KMS-11 (cell line): ENCODE measurements around the gene CD93.

ENCODE experiments used
- H2AFZ ChIP-seq: fragments of 200-600 bp; sonication (generic); 2 replicates; pipeline ENCODE4 v1.6.1; 2016; ENCODE audit warnings: antibody characterized with exemption, mixed run types, low read depth
- H3K27ac ChIP-seq: fragments of 200-600 bp; sonication (generic); 2 replicates; pipeline ENCODE4 v1.6.1; 2016; ENCODE audit warnings: mild to moderate bottlenecking, mixed run types
- H3K27me3 ChIP-seq: fragments of 200-600 bp; sonication (generic); 2 replicates; pipeline ENCODE4 v1.6.1; 2017; ENCODE audit warnings: mild to moderate bottlenecking, low read depth, mixed run types, moderate library complexity; ENCODE audit not compliant: insufficient read depth
- H3K36me3 ChIP-seq: fragments of 200-600 bp; sonication (generic); 2 replicates; pipeline ENCODE4 v1.6.1; 2017; ENCODE audit warnings: mild to moderate bottlenecking, mixed run types; ENCODE audit not compliant: insufficient read depth
- H3K4me1 ChIP-seq: fragments of 200-600 bp; sonication (generic); 2 replicates; pipeline ENCODE4 v1.6.1; 2016; ENCODE audit warnings: mild to moderate bottlenecking, low read depth, mixed run types; ENCODE audit not compliant: poor library complexity, severe bottlenecking
- H3K4me2 ChIP-seq: fragments of 200-600 bp; sonication (generic); 2 replicates; pipeline ENCODE4 v1.7.0; 2016; ENCODE audit warnings: mild to moderate bottlenecking, mixed run types
- H3K4me3 ChIP-seq: fragments of 200-600 bp; sonication (generic); IDR thresholded peaks from 2 replicates; pipeline ENCODE4 v1.6.1; 2017; ENCODE audit warnings: low read depth, low read length, mixed read lengths; ENCODE audit not compliant: insufficient read depth
- H3K79me2 ChIP-seq: fragments of 200-600 bp; sonication (generic); 2 replicates; pipeline ENCODE4 v1.6.1; 2016; ENCODE audit warnings: low read depth, mixed run types; ENCODE audit not compliant: insufficient read depth
- H3K9ac ChIP-seq: fragments of 200-600 bp; sonication (generic); 2 replicates; pipeline ENCODE4 v1.6.1; 2016; ENCODE audit warnings: mild to moderate bottlenecking, mixed run types
- H4K20me1 ChIP-seq: fragments of 200-600 bp; sonication (generic); 2 replicates; pipeline ENCODE4 v1.6.1; 2016; ENCODE audit warnings: mild to moderate bottlenecking, mixed run types; ENCODE audit not compliant: insufficient read depth
- TF ChIP-seq, protein P1 (sequence below): fragments of 200-600 bp; sonication (generic); conservative IDR thresholded peaks from 2 replicates; pipeline ENCODE4 v1.6.1; 2017; ENCODE audit warnings: low read depth, mild to moderate bottlenecking, antibody characterized with exemption, low read length, moderate library complexity, mixed read lengths

The CD93 gene

GRCh38 chr20:23047001-23047737, 39.0 kb downstream of the CD93 start:
- H3K27ac ChIP-seq = no peak overlapping the region
- H3K4me1 ChIP-seq = no peaks in the 10 kb centered on the region
- no peaks in the 10 kb centered on the region for H3K36me3 ChIP-seq
- TF ChIP-seq, protein P1, sequence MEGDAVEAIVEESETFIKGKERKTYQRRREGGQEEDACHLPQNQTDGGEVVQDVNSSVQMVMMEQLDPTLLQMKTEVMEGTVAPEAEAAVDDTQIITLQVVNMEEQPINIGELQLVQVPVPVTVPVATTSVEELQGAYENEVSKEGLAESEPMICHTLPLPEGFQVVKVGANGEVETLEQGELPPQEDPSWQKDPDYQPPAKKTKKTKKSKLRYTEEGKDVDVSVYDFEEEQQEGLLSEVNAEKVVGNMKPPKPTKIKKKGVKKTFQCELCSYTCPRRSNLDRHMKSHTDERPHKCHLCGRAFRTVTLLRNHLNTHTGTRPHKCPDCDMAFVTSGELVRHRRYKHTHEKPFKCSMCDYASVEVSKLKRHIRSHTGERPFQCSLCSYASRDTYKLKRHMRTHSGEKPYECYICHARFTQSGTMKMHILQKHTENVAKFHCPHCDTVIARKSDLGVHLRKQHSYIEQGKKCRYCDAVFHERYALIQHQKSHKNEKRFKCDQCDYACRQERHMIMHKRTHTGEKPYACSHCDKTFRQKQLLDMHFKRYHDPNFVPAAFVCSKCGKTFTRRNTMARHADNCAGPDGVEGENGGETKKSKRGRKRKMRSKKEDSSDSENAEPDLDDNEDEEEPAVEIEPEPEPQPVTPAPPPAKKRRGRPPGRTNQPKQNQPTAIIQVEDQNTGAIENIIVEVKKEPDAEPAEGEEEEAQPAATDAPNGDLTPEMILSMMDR = no peak
- H2AFZ ChIP-seq = no peak overlapping the region
- no peaks in the 10 kb centered on the region for H4K20me1 ChIP-seq
- H3K4me3 ChIP-seq = no peak overlapping the region
- no peaks in the 10 kb centered on the region for H3K27me3 ChIP-seq
- H3K4me2 ChIP-seq = no peak overlapping the region
- H3K79me2 ChIP-seq = no peaks in the 10 kb centered on the region
- H3K9ac ChIP-seq = no peak overlapping the region

- no peaks in the 10 kb centered on the region for H3K4me1 ChIP-seq
- H3K27me3 ChIP-seq = no peaks in the 10 kb centered on the region
- no peak overlapping the region for H2AFZ ChIP-seq
- H3K36me3 ChIP-seq = no peaks in the 10 kb centered on the region
- H3K79me2 ChIP-seq = no peaks in the 10 kb centered on the region
- H3K4me2 ChIP-seq = no peak overlapping the region
- H3K27ac ChIP-seq = no peak overlapping the region
- H3K9ac ChIP-seq = no peak overlapping the region
- H3K4me3 ChIP-seq = no peak overlapping the region
- no peaks in the 10 kb centered on the region for H4K20me1 ChIP-seq
- TF ChIP-seq, protein P1 = no peak
These were observed 39.7 kb downstream of the CD93 start for GRCh38 chr20:23046431-23046830.

- Histone ChIP-seq H4K20me1 (no peaks in the 10 kb centered on the region), H3K4me2 (no peak overlapping the region), H3K27me3 (no peaks in the 10 kb centered on the region), H3K4me1 (no peaks in the 10 kb centered on the region), H3K9ac (no peak overlapping the region), H3K79me2 (no peaks in the 10 kb centered on the region), H3K27ac (no peak overlapping the region), H3K4me3 (no peak overlapping the region), H3K36me3 (no peaks in the 10 kb centered on the region), H2AFZ (no peak overlapping the region)
- TF ChIP-seq, protein P1 = no peak
These were observed 42.7 kb downstream of the CD93 start for GRCh38 chr20:23043376-23043775.

DNA sequence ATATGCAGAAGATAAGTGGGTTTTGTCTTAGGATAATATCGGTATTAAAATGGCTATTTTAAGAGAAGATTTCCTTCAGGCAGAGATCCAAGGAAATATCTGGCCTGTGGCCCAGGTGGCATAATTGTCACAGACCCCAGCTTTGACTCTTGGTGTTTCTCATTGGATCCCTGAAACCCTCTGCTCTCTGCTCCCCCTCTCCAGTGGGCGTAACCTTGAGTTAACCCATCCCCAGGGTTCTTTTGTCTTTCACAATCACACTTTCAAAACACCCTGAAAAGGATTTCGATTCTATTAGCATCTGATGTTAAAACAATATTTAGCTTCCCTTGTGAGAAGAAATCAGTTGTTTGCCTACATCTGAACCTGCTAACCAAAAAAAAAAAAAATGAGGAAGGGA, 43.9 kb downstream of the CD93 start:
- H3K9ac ChIP-seq = no peak overlapping the region
- TF ChIP-seq, protein P1 = no peak
- H3K36me3 ChIP-seq = no peaks in the 10 kb centered on the region
- no peaks in the 10 kb centered on the region for H3K4me1 ChIP-seq
- no peak overlapping the region for H2AFZ ChIP-seq
- H4K20me1 ChIP-seq = no peaks in the 10 kb centered on the region
- no peak overlapping the region for H3K4me3 ChIP-seq
- no peak overlapping the region for H3K4me2 ChIP-seq
- H3K27ac ChIP-seq = no peak overlapping the region
- no peaks in the 10 kb centered on the region for H3K79me2 ChIP-seq
- no peaks in the 10 kb centered on the region for H3K27me3 ChIP-seq
